Mesendoderm (in vitro differentiated cells): Measurements from ENCODE around the gene GLDC.
"Not testable (repeated sequence)": the region's sequence is repeated elsewhere in the genome, so short reads cannot be mapped to it uniquely, and the experiment has no call there.

Source experiments
- DNase-seq: peaks from one replicate; pipeline ENCODE4 v3.0.0; 2013
- H2AK5ac ChIP-seq: 2 replicates; pipeline ENCODE4 v1.6.1; 2013; ENCODE audit warnings: low read length, inconsistent platforms
- H2BK120ac ChIP-seq: 2 replicates; pipeline ENCODE4 v1.6.1; 2013; ENCODE audit warnings: low read depth, mild to moderate bottlenecking, low read length, moderate library complexity, mixed read lengths
- H2BK15ac ChIP-seq: replicated peaks from 2 replicates; pipeline ENCODE4 v1.6.1; 2013; ENCODE audit warnings: low read depth, mild to moderate bottlenecking, moderate library complexity
- H2BK5ac ChIP-seq: 2 replicates; pipeline ENCODE4 v1.6.1; 2013; ENCODE audit warnings: low read length, inconsistent platforms
- H3K18ac ChIP-seq: 2 replicates; pipeline ENCODE4 v1.6.1; 2013; ENCODE audit warnings: mild to moderate bottlenecking, low read length, mixed read lengths
- H3K23ac ChIP-seq: one replicate; pipeline ENCODE4 v1.6.1; 2013; ENCODE audit warnings: low read length
- H3K27ac ChIP-seq: 2 replicates; pipeline ENCODE4 v1.5.1; 2013; ENCODE audit warnings: low read depth, mild to moderate bottlenecking, inconsistent platforms, low read length, moderate library complexity
- H3K27me3 ChIP-seq: 2 replicates; pipeline ENCODE4 v1.6.1; 2013; ENCODE audit warnings: low read length, control low read depth, mild to moderate bottlenecking, inconsistent platforms; ENCODE audit not compliant: insufficient read depth, poor library complexity
- H3K36me3 ChIP-seq: 2 replicates; pipeline ENCODE4 v1.6.1; 2013; ENCODE audit warnings: low read length, inconsistent platforms; ENCODE audit not compliant: control insufficient read depth, insufficient read depth
- H3K4ac ChIP-seq: one replicate; pipeline ENCODE4 v1.6.1; 2013; ENCODE audit warnings: low read depth, mild to moderate bottlenecking, low read length, moderate library complexity
- H3K4me1 ChIP-seq: 2 replicates; pipeline ENCODE4 v1.6.1; 2013; ENCODE audit warnings: low read depth, low read length, inconsistent platforms; ENCODE audit not compliant: control insufficient read depth
- H3K4me2 ChIP-seq: 2 replicates; pipeline ENCODE4 v1.6.1; 2013; ENCODE audit warnings: low read length
- H3K4me3 ChIP-seq: 2 replicates; pipeline ENCODE4 v1.5.1; 2013; ENCODE audit warnings: mild to moderate bottlenecking, low read length
- H3K56ac ChIP-seq: one replicate; pipeline ENCODE4 v1.6.1; 2013; ENCODE audit warnings: low read length
- H3K79me1 ChIP-seq: 2 replicates; pipeline ENCODE4 v1.6.1; 2013; ENCODE audit warnings: low read length, inconsistent platforms
- H3K79me2 ChIP-seq: 2 replicates; pipeline ENCODE4 v1.6.1; 2013; ENCODE audit warnings: mild to moderate bottlenecking, low read length; ENCODE audit not compliant: control insufficient read depth, insufficient read depth
- H3K9ac ChIP-seq: 2 replicates; pipeline ENCODE4 v1.6.1; 2013; ENCODE audit warnings: low read length, inconsistent platforms
- H4K5ac ChIP-seq: one replicate; pipeline ENCODE4 v1.6.1; 2013; ENCODE audit warnings: low read length
- H4K8ac ChIP-seq: one replicate; pipeline ENCODE4 v1.6.1; 2013; ENCODE audit warnings: low read depth, mild to moderate bottlenecking, control low read depth, low read length, moderate library complexity
- WGBS: extraction: QIAGEN DNeasy Blood & Tissue Kit; methylation state at CpG from one replicate; pipeline ENCODE4 v1.1.7; 2013; ENCODE audit warnings: low lambda C conversion rate, missing lambda C conversion rate; ENCODE audit not compliant: insufficient coverage; ENCODE audit errors: extremely low coverage; 5-methylcytosine and 5-hydroxymethylcytosine counted together

GLDC gene

DNA sequence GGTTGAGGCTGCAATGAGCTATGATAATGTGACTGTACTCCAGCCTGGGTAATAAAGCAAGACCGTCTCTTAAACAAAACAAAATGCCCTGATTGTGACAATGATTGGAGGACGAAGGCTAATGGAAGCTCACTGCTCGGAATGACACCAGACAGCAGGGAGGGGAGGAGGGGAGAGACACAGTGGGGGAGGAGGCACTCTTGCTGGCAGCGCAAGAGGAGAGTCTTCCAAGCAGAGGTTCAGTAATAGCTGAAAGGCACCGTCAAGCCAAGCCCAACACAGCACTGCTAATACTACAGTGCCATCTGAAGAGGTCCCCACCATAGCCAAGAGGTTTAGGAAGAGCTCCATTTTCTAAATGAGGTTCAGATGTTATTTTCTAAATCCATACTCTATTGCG lies 102.3 kb downstream of the GLDC start:
- no peak overlapping the region for H3K9ac ChIP-seq
- no peak overlapping the region for H2BK15ac ChIP-seq
- no peak overlapping the region for H3K4me3 ChIP-seq
- H3K23ac ChIP-seq = no peak overlapping the region
- DNase-seq = peak; percentile 25
- H3K79me2 ChIP-seq = no peaks in the 10 kb centered on the region
- WGBS = no CpG with 5 or more reads among the region's 6 CpGs
- no peak overlapping the region for H4K5ac ChIP-seq
- peaks cover 2% of the 10 kb centered on the region for H3K4me1 ChIP-seq
- no peaks in the 10 kb centered on the region for H3K79me1 ChIP-seq
- no peak overlapping the region for H3K56ac ChIP-seq
- H2BK120ac ChIP-seq = no peak overlapping the region
- no peak overlapping the region for H2AK5ac ChIP-seq
- no peak overlapping the region for H4K8ac ChIP-seq
- H3K36me3 ChIP-seq = no peaks in the 10 kb centered on the region
- no peak overlapping the region for H3K4ac ChIP-seq
- no peak overlapping the region for H3K27ac ChIP-seq
- H2BK5ac ChIP-seq = no peak overlapping the region
- no peak overlapping the region for H3K18ac ChIP-seq
- no peaks in the 10 kb centered on the region for H3K27me3 ChIP-seq
- H3K4me2 ChIP-seq = no peak overlapping the region

DNA sequence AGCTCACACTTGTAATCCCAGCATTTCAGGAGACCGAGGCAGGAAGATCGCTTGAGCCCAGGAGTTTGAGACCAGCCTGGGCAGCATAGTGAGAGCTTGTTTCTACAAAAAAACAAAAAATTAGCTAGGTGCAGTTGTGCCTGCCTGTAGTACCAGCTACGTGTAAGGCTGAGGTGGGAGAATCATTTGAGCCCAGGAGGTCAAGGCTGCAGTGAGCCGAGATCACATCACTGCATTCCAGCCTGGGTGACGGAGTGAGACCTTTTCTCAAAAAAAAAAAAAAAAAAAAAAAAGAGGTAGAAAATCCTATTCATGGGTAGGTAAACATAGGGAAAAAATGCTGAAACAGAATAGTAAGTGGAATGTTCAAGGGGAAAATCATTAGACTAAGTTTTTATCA lies 102.9 kb downstream of the GLDC start:
- not testable (repeated sequence) for DNase-seq, H3K23ac ChIP-seq, H2BK15ac ChIP-seq, H3K27me3 ChIP-seq, H3K4ac ChIP-seq, H3K4me1 ChIP-seq, H4K5ac ChIP-seq, H2BK120ac ChIP-seq, H3K18ac ChIP-seq, H3K4me2 ChIP-seq, H4K8ac ChIP-seq, H2AK5ac ChIP-seq, H3K36me3 ChIP-seq, H3K4me3 ChIP-seq, H3K79me2 ChIP-seq, H3K9ac ChIP-seq, H3K79me1 ChIP-seq, H2BK5ac ChIP-seq, H3K56ac ChIP-seq, H3K27ac ChIP-seq
- no CpG with 5 or more reads among the region's 5 CpGs for WGBS

DNA sequence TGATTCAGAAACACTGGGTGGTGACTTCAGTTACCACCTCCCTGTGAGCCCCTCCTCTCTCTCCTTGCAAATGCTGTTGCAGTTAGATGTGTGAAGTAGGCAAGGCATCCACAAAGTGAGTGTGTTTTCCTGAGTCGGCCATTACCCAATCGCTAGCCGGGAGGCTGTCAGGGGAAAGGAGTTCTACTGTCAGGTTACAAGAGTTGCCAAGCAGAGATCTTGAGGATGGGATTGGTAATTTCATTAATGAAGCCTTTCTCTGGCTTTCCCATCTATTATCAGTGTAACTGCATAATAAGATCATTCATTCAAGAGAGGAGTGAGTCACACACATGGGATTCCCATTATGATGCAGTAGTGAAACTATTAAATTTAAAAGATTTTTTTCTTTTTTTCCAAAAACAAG lies 106.9 kb downstream of the GLDC start:
- no peak overlapping the region for H2BK5ac ChIP-seq
- no peaks in the 10 kb centered on the region for H3K79me1 ChIP-seq
- H3K27ac ChIP-seq = no peak overlapping the region
- H2BK120ac ChIP-seq = no peak overlapping the region
- no peak overlapping the region for H4K8ac ChIP-seq
- peak; percentile 76 for DNase-seq
- H3K4me2 ChIP-seq = no peak overlapping the region
- H3K18ac ChIP-seq = no peak overlapping the region
- H3K27me3 ChIP-seq = no peaks in the 10 kb centered on the region
- peaks cover 2% of the 10 kb centered on the region for H3K4me1 ChIP-seq
- no peak overlapping the region for H3K4ac ChIP-seq
- no peak overlapping the region for H4K5ac ChIP-seq
- H3K36me3 ChIP-seq = no peaks in the 10 kb centered on the region
- H3K79me2 ChIP-seq = no peaks in the 10 kb centered on the region
- H2AK5ac ChIP-seq = no peak overlapping the region
- no peak overlapping the region for H2BK15ac ChIP-seq
- no peak overlapping the region for H3K4me3 ChIP-seq
- H3K56ac ChIP-seq = no peak overlapping the region
- no peak overlapping the region for H3K23ac ChIP-seq
- no CpG with 5 or more reads among the region's 3 CpGs for WGBS
- no peak overlapping the region for H3K9ac ChIP-seq

DNA sequence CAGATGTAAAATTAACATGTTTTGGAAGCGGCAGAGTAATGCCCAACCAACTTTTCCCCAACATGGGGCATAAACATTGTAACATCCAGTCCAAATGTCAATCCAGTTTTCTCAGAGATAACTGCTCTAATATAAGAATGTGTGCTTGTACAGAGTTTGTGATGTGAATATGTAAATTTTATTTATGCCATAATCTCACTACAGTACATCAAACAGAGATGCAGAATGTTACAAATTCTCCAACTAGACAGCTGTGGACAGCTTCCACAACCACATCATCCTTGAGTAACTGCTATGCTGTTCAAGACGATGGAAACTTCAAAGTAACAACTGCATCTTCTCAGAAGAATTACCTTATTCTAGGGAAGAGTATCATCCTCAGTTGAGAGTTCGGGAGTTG lies 109.9 kb downstream of the GLDC start:
- Histone ChIP-seq H3K4ac (no peak overlapping the region), H3K4me3 (no peak overlapping the region), H3K56ac (no peak overlapping the region), H3K27ac (no peak overlapping the region), H3K4me2 (no peak overlapping the region), H3K79me1 (no peaks in the 10 kb centered on the region), H4K5ac (no peak overlapping the region), H2BK120ac (no peak overlapping the region), H3K27me3 (no peaks in the 10 kb centered on the region), H2BK5ac (no peak overlapping the region), H3K79me2 (no peaks in the 10 kb centered on the region), H2AK5ac (no peak overlapping the region), H2BK15ac (no peak overlapping the region), H3K36me3 (no peaks in the 10 kb centered on the region), H3K23ac (no peak overlapping the region), H3K9ac (no peak overlapping the region), H4K8ac (no peak overlapping the region), H3K4me1 (peaks cover 2% of the 10 kb centered on the region), H3K18ac (no peak overlapping the region)
- no peak for DNase-seq
- WGBS = no CpG with 5 or more reads among the region's 3 CpGs

DNA sequence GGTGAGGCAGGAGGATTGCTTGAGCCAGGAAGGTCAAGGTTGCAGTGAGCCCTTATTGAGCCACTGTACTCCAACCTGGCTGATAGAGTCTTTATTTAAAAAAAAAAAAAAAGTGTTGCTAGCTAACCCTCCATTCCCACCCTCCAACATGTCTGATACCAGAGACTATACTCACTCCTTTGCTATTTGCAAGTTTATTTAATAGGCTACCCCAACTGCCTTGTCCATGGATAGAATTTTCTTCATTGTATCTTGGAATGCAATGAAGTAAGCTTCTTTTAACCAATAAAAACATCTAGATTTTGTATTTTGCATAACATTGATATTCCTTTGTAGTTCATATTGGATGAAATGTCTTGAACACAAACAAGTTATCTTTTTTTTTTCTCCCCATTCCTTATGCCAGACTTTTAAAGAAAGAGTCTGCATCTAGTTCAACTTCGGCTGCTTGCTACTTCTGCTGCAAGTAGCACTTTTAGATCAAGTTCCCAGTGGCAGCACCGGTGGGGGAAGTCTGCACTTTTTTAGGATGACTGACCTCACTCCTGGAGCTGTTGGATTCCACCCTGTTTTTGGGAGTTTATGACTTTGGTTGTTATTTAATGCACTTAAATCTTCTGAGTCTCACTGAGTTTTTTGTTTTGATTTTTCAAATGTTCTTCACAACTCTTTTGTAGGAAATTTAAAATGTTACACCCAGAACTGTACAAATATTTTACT lies 120.0 kb downstream of the GLDC start:
- Histone ChIP-seq H4K8ac (no peak overlapping the region), H2BK5ac (no peak overlapping the region), H3K18ac (no peak overlapping the region), H3K4me2 (no peak overlapping the region), H3K56ac (no peak overlapping the region), H3K36me3 (no peaks in the 10 kb centered on the region), H3K27ac (no peak overlapping the region), H3K4me1 (no peaks in the 10 kb centered on the region), H2BK120ac (no peak overlapping the region), H3K79me1 (no peaks in the 10 kb centered on the region), H3K79me2 (no peaks in the 10 kb centered on the region), H3K9ac (no peak overlapping the region), H2AK5ac (no peak overlapping the region), H2BK15ac (no peak overlapping the region), H3K4ac (no peak overlapping the region), H3K4me3 (no peak overlapping the region), H4K5ac (no peak overlapping the region), H3K23ac (no peak overlapping the region), H3K27me3 (no peaks in the 10 kb centered on the region)
- DNase-seq = no peak
- WGBS = no CpG with 5 or more reads among the region's 2 CpGs

DNA sequence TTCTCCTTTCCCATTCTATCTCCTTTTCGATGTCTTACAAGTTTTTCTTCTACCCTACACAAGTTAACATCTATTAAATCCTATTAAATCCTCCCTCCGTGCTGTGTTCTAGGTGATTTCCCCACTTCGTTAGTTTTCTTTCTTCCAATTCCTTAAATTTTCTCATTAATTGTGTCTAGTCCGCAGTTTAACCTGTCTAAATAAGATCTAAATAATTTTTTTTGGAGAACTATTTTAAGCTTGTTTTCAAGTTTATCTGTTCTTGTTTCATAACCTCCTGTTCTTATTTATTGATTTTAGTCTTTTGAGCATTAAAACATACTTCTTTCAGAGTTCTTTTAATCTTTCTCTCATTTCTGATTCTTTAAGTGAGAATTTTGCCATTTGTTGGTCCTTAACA lies 123.3 kb downstream of the GLDC start:
- no peak overlapping the region for H3K9ac ChIP-seq
- H3K36me3 ChIP-seq = no peaks in the 10 kb centered on the region
- H4K5ac ChIP-seq = no peak overlapping the region
- H3K56ac ChIP-seq = no peak overlapping the region
- 100% methylated on average over 1 of the region's 4 CpGs for WGBS
- H3K4me2 ChIP-seq = no peak overlapping the region
- no peak overlapping the region for H2BK5ac ChIP-seq
- no peaks in the 10 kb centered on the region for H3K4me1 ChIP-seq
- no peak overlapping the region for H2AK5ac ChIP-seq
- H4K8ac ChIP-seq = no peak overlapping the region
- H3K27ac ChIP-seq = no peak overlapping the region
- H3K27me3 ChIP-seq = no peaks in the 10 kb centered on the region
- no peak overlapping the region for H3K23ac ChIP-seq
- H3K4ac ChIP-seq = no peak overlapping the region
- DNase-seq = no peak
- no peaks in the 10 kb centered on the region for H3K79me1 ChIP-seq
- H3K4me3 ChIP-seq = no peak overlapping the region
- H2BK120ac ChIP-seq = no peak overlapping the region
- H3K18ac ChIP-seq = no peak overlapping the region
- H3K79me2 ChIP-seq = no peaks in the 10 kb centered on the region
- H2BK15ac ChIP-seq = no peak overlapping the region
